ENCODE data around the gene TGDS.

Gene TGDS

GRCh38 chr13:94610475-94610874 lies 14.5 kb upstream of the TGDS start:
- peaks cover 65% of the 10 kb centered on the region for H3K36me3 ChIP-seq (ENCODE audit: insufficient read depth, insufficient read length, low read length)

DNA sequence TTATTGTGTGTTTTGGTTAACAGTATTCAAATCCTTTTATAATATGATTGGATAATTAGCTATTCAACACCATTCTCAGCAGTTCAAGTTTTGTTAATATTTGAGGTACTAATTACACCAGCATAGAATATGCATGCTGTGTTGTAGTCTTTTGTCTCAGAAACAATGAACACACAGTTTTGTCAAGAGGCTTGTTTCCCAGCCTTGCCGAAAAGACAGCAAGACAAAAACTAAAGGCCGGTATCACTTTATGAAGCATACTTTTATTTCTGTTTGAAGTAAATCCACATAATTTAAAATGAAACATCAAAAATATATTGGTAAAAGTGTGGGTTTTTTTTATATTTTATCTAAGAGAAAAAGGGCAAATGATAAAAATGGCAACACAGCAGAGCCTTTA lies 13.2 kb upstream of the TGDS start:
- peaks cover 63% of the 10 kb centered on the region for H3K36me3 ChIP-seq (ENCODE audit: insufficient read depth, insufficient read length, low read length)
- no peak for DNase-seq (ENCODE audit: low read depth, low spot score)
- H3K4me3 ChIP-seq (ENCODE audit: insufficient read length, low read depth) = no peak overlapping the region

More at GRCh38 chr13:94610475-94610874, 14.5 kb upstream of the TGDS start:
- no peak for DNase-seq (ENCODE audit: low read depth, low spot score)
- Histone ChIP-seq H3K27me3 (ENCODE audit: insufficient read depth, insufficient read length) (no peaks in the 10 kb centered on the region), H3K9ac (ENCODE audit: insufficient read length, low read depth) (no peak overlapping the region), H3K4me1 (ENCODE audit: insufficient read depth, insufficient read length) (no peaks in the 10 kb centered on the region), H3K9me3 (ENCODE audit: insufficient read depth, low read length) (no peaks in the 10 kb centered on the region), H3K4me3 (ENCODE audit: insufficient read length, low read depth) (no peak overlapping the region)
- TF ChIP-seq ZNF274 (IDR thresholded peaks at IDR 0.05; ENCODE audit: low read depth, low read length) = no peak
- TF ChIP-seq YY1 (IDR thresholded peaks at IDR 0.05; ENCODE audit: insufficient read depth, insufficient read length) = no peak
- no peak for TF ChIP-seq SUZ12 (IDR thresholded peaks at IDR 0.05; ENCODE audit: extremely low read depth, insufficient read depth, insufficient read length)

DNA sequence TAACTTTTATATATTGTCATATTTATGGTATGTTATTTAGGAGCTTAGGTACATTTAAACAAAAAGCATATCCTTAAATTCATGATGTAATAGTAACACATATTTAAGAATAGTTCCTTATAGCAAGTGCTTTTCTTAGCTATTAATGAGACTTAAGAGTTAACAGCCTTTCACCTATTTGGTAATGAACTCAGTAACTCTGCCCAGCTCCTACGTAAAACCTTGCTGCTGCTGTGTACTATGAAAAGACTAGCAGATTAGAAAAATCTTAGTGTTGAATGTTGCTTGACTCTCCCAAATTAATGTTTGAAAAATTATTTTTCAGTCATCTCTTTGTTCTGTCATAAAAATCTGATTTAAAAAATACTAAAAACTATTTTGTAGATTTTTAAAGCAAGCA lies 12.6 kb upstream of the TGDS start:
- TF ChIP-seq YY1 (IDR thresholded peaks at IDR 0.05; ENCODE audit: insufficient read depth, insufficient read length) (no peak), ZNF274 (IDR thresholded peaks at IDR 0.05; ENCODE audit: low read depth, low read length) (no peak), SUZ12 (IDR thresholded peaks at IDR 0.05; ENCODE audit: extremely low read depth, insufficient read depth, insufficient read length) (no peak)
- no peak overlapping the region for H3K4me3 ChIP-seq (ENCODE audit: insufficient read length, low read depth)
- peaks cover 58% of the 10 kb centered on the region for H3K36me3 ChIP-seq (ENCODE audit: insufficient read depth, insufficient read length, low read length)
- no peak overlapping the region for H3K9ac ChIP-seq (ENCODE audit: insufficient read length, low read depth)
- H3K27me3 ChIP-seq (ENCODE audit: insufficient read depth, insufficient read length) = no peaks in the 10 kb centered on the region
- no peaks in the 10 kb centered on the region for H3K4me1 ChIP-seq (ENCODE audit: insufficient read depth, insufficient read length)
- no peaks in the 10 kb centered on the region for H3K9me3 ChIP-seq (ENCODE audit: insufficient read depth, low read length)
- DNase-seq (ENCODE audit: low read depth, low spot score) = no peak

More for the DNA sequence above, 13.2 kb upstream of the TGDS start:
- Histone ChIP-seq H3K9ac (ENCODE audit: insufficient read length, low read depth) (no peak overlapping the region), H3K27me3 (ENCODE audit: insufficient read depth, insufficient read length) (no peaks in the 10 kb centered on the region), H3K9me3 (ENCODE audit: insufficient read depth, low read length) (no peaks in the 10 kb centered on the region), H3K4me1 (ENCODE audit: insufficient read depth, insufficient read length) (no peaks in the 10 kb centered on the region)
- TF ChIP-seq YY1 (IDR thresholded peaks at IDR 0.05; ENCODE audit: insufficient read depth, insufficient read length) (no peak), SUZ12 (IDR thresholded peaks at IDR 0.05; ENCODE audit: extremely low read depth, insufficient read depth, insufficient read length) (no peak), ZNF274 (IDR thresholded peaks at IDR 0.05; ENCODE audit: low read depth, low read length) (no peak)

- Histone ChIP-seq H3K4me3 (ENCODE audit: insufficient read length, low read depth) (no peak overlapping the region), H3K9me3 (ENCODE audit: insufficient read depth, low read length) (no peaks in the 10 kb centered on the region), H3K4me1 (ENCODE audit: insufficient read depth, insufficient read length) (no peaks in the 10 kb centered on the region), H3K36me3 (ENCODE audit: insufficient read depth, insufficient read length, low read length) (peaks cover 52% of the 10 kb centered on the region), H3K27me3 (ENCODE audit: insufficient read depth, insufficient read length) (no peaks in the 10 kb centered on the region), H3K9ac (ENCODE audit: insufficient read length, low read depth) (no peak overlapping the region)
- TF ChIP-seq YY1 (IDR thresholded peaks at IDR 0.05; ENCODE audit: insufficient read depth, insufficient read length) (no peak), SUZ12 (IDR thresholded peaks at IDR 0.05; ENCODE audit: extremely low read depth, insufficient read depth, insufficient read length) (no peak), ZNF274 (IDR thresholded peaks at IDR 0.05; ENCODE audit: low read depth, low read length) (no peak)
- no peak for DNase-seq (ENCODE audit: low read depth, low spot score)
Measured at GRCh38 chr13:94607939-94608338, 12.0 kb upstream of the TGDS start.

GRCh38 chr13:94607056-94607455 lies 11.1 kb upstream of the TGDS start:
- TF ChIP-seq ZNF274 (IDR thresholded peaks at IDR 0.05; ENCODE audit: low read depth, low read length) (no peak), SUZ12 (IDR thresholded peaks at IDR 0.05; ENCODE audit: extremely low read depth, insufficient read depth, insufficient read length) (no peak), YY1 (IDR thresholded peaks at IDR 0.05; ENCODE audit: insufficient read depth, insufficient read length) (no peak)
- no peaks in the 10 kb centered on the region for H3K9me3 ChIP-seq (ENCODE audit: insufficient read depth, low read length)
- H3K4me3 ChIP-seq (ENCODE audit: insufficient read length, low read depth) = no peak overlapping the region
- no peaks in the 10 kb centered on the region for H3K27me3 ChIP-seq (ENCODE audit: insufficient read depth, insufficient read length)
- H3K4me1 ChIP-seq (ENCODE audit: insufficient read depth, insufficient read length) = no peaks in the 10 kb centered on the region
- H3K36me3 ChIP-seq (ENCODE audit: insufficient read depth, insufficient read length, low read length) = peaks cover 44% of the 10 kb centered on the region
- no peak for DNase-seq (ENCODE audit: low read depth, low spot score)
- H3K9ac ChIP-seq (ENCODE audit: insufficient read length, low read depth) = no peak overlapping the region

GRCh38 chr13:94602467-94602866 lies 6.5 kb upstream of the TGDS start:
- peaks cover 24% of the 10 kb centered on the region for H3K36me3 ChIP-seq (ENCODE audit: insufficient read depth, insufficient read length, low read length)
- TF ChIP-seq YY1 (IDR thresholded peaks at IDR 0.05; ENCODE audit: insufficient read depth, insufficient read length) (no peak), ZNF274 (IDR thresholded peaks at IDR 0.05; ENCODE audit: low read depth, low read length) (no peak), SUZ12 (IDR thresholded peaks at IDR 0.05; ENCODE audit: extremely low read depth, insufficient read depth, insufficient read length) (no peak)
- H3K27me3 ChIP-seq (ENCODE audit: insufficient read depth, insufficient read length) = peaks cover 5% of the 10 kb centered on the region
- H3K4me1 ChIP-seq (ENCODE audit: insufficient read depth, insufficient read length) = no peaks in the 10 kb centered on the region
- peak overlapping the region; percentile 89 for H3K9ac ChIP-seq (ENCODE audit: insufficient read length, low read depth)
- peak overlapping the region; percentile 80 for H3K4me3 ChIP-seq (ENCODE audit: insufficient read length, low read depth)
- no peak for DNase-seq (ENCODE audit: low read depth, low spot score)
- H3K9me3 ChIP-seq (ENCODE audit: insufficient read depth, low read length) = peaks cover 10% of the 10 kb centered on the region; the same call in 1 of the 2 replicates

DNA sequence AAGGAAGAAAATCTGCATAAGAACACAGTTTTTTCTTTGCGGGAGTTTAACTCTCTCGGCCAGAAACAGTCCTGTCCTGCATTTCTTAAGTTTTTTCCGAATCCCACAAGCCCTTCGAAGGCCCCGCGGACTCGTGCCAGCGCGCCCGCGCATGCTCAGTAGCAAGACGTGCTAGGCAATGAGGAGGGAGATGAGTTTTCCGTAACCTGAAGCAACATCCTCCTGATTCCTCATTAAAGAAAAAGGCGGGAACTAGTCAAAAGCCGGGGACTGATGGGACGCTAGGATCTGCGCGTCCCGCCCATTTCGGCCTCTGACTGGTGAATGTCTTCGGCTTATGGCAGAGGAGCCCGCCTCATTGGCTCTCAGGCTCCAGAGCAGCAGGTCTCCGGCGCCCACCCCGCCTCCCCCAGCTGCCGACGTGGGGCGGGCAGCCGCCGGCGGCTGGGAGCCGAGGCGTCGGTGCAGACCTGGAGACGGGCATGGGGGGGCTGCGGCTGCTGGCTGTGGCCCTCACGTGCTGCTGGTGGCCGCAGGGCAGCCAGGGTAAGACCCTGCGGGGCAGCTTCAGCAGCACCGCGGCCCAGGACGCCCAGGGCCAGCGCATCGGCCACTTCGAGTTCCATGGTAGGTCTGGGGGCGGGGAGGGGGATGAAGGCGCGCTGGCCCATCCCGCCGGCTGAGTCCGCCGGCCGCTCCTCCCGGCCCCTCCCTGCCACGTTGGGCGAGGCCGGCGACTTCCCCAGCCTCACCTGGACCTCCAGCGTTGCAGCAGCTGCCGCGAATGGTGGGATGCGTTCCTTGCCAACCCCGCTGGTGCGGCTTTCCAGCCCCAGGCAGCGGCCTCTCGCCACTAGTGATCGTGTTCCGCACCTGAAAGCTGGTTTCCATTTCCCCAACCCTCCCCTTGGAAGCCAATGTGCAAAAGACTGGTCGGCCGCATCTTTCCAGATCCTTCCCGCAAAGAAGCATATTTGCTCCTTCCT lies 5.8 kb upstream of the TGDS start, which contains the start of gene GPR180:
GPR180 (plus strand) TSS at position 412 of the 986 bp plus-strand sequence; CDS start at position 483, 71 bp downstream.
- Histone ChIP-seq H3K4me3 (ENCODE audit: insufficient read length, low read depth) (peak within 1 kb of the TSS; percentile 80), H3K27me3 (ENCODE audit: insufficient read depth, insufficient read length) (peaks cover 5% of the 10 kb centered on the region), H3K9ac (ENCODE audit: insufficient read length, low read depth) (peak within 1 kb of the TSS; percentile 89), H3K4me1 (ENCODE audit: insufficient read depth, insufficient read length) (no peaks in the 10 kb centered on the region), H3K36me3 (ENCODE audit: insufficient read depth, insufficient read length, low read length) (peaks cover 16% of the 10 kb centered on the region), H3K9me3 (ENCODE audit: insufficient read depth, low read length) (peaks cover 10% of the 10 kb centered on the region; the same call in 1 of the 2 replicates)
- peak; percentile 98 for DNase-seq (ENCODE audit: low read depth, low spot score)
- TF ChIP-seq YY1 (IDR thresholded peaks at IDR 0.05; ENCODE audit: insufficient read depth, insufficient read length) (no peak), SUZ12 (IDR thresholded peaks at IDR 0.05; ENCODE audit: extremely low read depth, insufficient read depth, insufficient read length) (no peak), ZNF274 (IDR thresholded peaks at IDR 0.05; ENCODE audit: low read depth, low read length) (no peak)

Data from NT2/D1 (cell line).